Epithelial cell of esophagus (primary cell): ENCODE results near the gene CYP1B1.
"Not testable (repeated sequence)": the region's sequence is repeated elsewhere in the genome, so short reads cannot be mapped to it uniquely, and the experiment has no call there.

ENCODE experiments used
- DNase-seq: peaks from one replicate; pipeline ENCODE4 v3.0.0; 2010; ENCODE audit warnings: low read depth
- H3K4me3 ChIP-seq: 2 replicates; pipeline ENCODE4 v1.5.1; 2011; ENCODE audit warnings: mild to moderate bottlenecking, low read length, control low read depth
- CTCF ChIP-seq: IDR thresholded peaks from 2 replicates; pipeline ENCODE4 v1.5.1; 2011; ENCODE audit warnings: low read depth, mild to moderate bottlenecking, low read length, control low read depth, inconsistent platforms; ENCODE audit not compliant: insufficient read depth; ENCODE audit errors: missing control alignments

The CYP1B1 gene

GRCh38 chr2:38116762-38117161 is 40.8 kb upstream of the CYP1B1 start:
- TF ChIP-seq CTCF = no peak
- DNase-seq = peak; percentile 92
- H3K4me3 ChIP-seq = no peak overlapping the region

- peak; percentile 78 for DNase-seq
- TF ChIP-seq CTCF = peak; percentile 100
- no peak overlapping the region for H3K4me3 ChIP-seq
These were observed 39.5 kb upstream of the CYP1B1 start for GRCh38 chr2:38115216-38116032.

GRCh38 chr2:38113981-38114708 is 38.2 kb upstream of the CYP1B1 start:
- H3K4me3 ChIP-seq = no peak overlapping the region
- peak; percentile 58 for DNase-seq
- no peak for TF ChIP-seq CTCF

GRCh38 chr2:38113051-38113450 is 37.1 kb upstream of the CYP1B1 start:
- no peak overlapping the region for H3K4me3 ChIP-seq
- DNase-seq = no peak
- TF ChIP-seq CTCF = no peak

- H3K4me3 ChIP-seq = not testable (repeated sequence)
These were observed 35.4 kb upstream of the CYP1B1 start for GRCh38 chr2:38111350-38111749.

GRCh38 chr2:38109732-38110181 is 33.8 kb upstream of the CYP1B1 start:
- TF ChIP-seq CTCF = no peak
- no peak overlapping the region for H3K4me3 ChIP-seq
- peak; percentile 86 for DNase-seq

More at GRCh38 chr2:38111350-38111749, 35.4 kb upstream of the CYP1B1 start:
- DNase-seq = not testable (repeated sequence)

- no peak overlapping the region for H3K4me3 ChIP-seq
- no peak for DNase-seq
- TF ChIP-seq CTCF = no peak
These were observed 33.2 kb upstream of the CYP1B1 start for GRCh38 chr2:38108907-38109731.
